ENCODE results near the gene UBE2E3.

Gene UBE2E3

GRCh38 chr2:181104512-181105115 lies 124.2 kb downstream of the UBE2E3 start:
- H3K4me3 ChIP-seq (ENCODE audit: low read depth, low read length) = no peak overlapping the region
- peak; percentile 37 for DNase-seq (ENCODE audit: low read depth, low spot score)
- TF ChIP-seq CTCF (IDR thresholded peaks at IDR 0.05; ENCODE audit: insufficient read depth, low read length, missing control alignments) = peak; percentile 58
- POLR2A ChIA-PET = no interaction called here
- CTCF ChIA-PET = interaction anchor here (0.6 to 7.0 kb wide), 34 partner anchors 9 to 1099 kb away, joined by 3 to 86 read pairs (median 4); partner anchors contain the start of gene ITGA4

- CTCF ChIA-PET = interaction anchor here (0.8 to 7.0 kb wide), 20 partner anchors 11 to 982 kb away, joined by 3 to 86 read pairs (median 5); partner anchors contain the start of gene ITGA4
- TF ChIP-seq CTCF (IDR thresholded peaks at IDR 0.05; ENCODE audit: insufficient read depth, low read length, missing control alignments) = no peak
- POLR2A ChIA-PET = no interaction called here
- no peak overlapping the region for H3K4me3 ChIP-seq (ENCODE audit: low read depth, low read length)
- no peak for DNase-seq (ENCODE audit: low read depth, low spot score)
Measured at GRCh38 chr2:181105562-181105961, 125.2 kb downstream of the UBE2E3 start.

GRCh38 chr2:181106229-181106628 lies 125.8 kb downstream of the UBE2E3 start:
- H3K4me3 ChIP-seq (ENCODE audit: low read depth, low read length) = no peak overlapping the region
- TF ChIP-seq CTCF (IDR thresholded peaks at IDR 0.05; ENCODE audit: insufficient read depth, low read length, missing control alignments) = no peak
- DNase-seq (ENCODE audit: low read depth, low spot score) = no peak
- CTCF ChIA-PET = interaction anchor here (1.5 to 7.0 kb wide), 7 partner anchors 13 to 982 kb away, joined by 3 to 86 read pairs (median 10); partner anchors contain the start of gene ITGA4
- POLR2A ChIA-PET = no interaction called here

GRCh38 chr2:181106789-181107627 lies 126.6 kb downstream of the UBE2E3 start:
- no peak overlapping the region for H3K4me3 ChIP-seq (ENCODE audit: low read depth, low read length)
- CTCF ChIA-PET = interaction anchor here (0.9 to 7.0 kb wide), 6 partner anchors 14 to 983 kb away, joined by 3 to 86 read pairs (median 8); partner anchors contain the start of gene ITGA4
- DNase-seq (ENCODE audit: low read depth, low spot score) = peak; percentile 85
- TF ChIP-seq CTCF (IDR thresholded peaks at IDR 0.05; ENCODE audit: insufficient read depth, low read length, missing control alignments) = no peak
- POLR2A ChIA-PET = no interaction called here

GRCh38 chr2:181107628-181107945 lies 127.2 kb downstream of the UBE2E3 start:
- no peak overlapping the region for H3K4me3 ChIP-seq (ENCODE audit: low read depth, low read length)
- no peak for TF ChIP-seq CTCF (IDR thresholded peaks at IDR 0.05; ENCODE audit: insufficient read depth, low read length, missing control alignments)
- DNase-seq (ENCODE audit: low read depth, low spot score) = no peak
- CTCF ChIA-PET = interaction anchor here (0.9 to 7.0 kb wide), 3 partner anchors 349 to 608 kb away, joined by 3 to 86 read pairs (median 7); partner anchors contain the start of gene ITGA4
- POLR2A ChIA-PET = no interaction called here

GRCh38 chr2:181111059-181111458 lies 130.7 kb downstream of the UBE2E3 start:
- TF ChIP-seq CTCF (IDR thresholded peaks at IDR 0.05; ENCODE audit: insufficient read depth, low read length, missing control alignments) = no peak
- ChIA-PET CTCF (interaction anchor here (1.1 kb wide), 1 partner anchor 344 kb away, joined by 3 read pairs; no protein-coding TSS in a partner anchor), POLR2A (no interaction called here)
- H3K4me3 ChIP-seq (ENCODE audit: low read depth, low read length) = no peak overlapping the region
- DNase-seq (ENCODE audit: low read depth, low spot score) = no peak
